Stomach (tissue), 9 donors: ENCODE data around the gene ARHGAP24. TPM values are rescaled to one million over a fixed set of nuclear protein-coding genes. Genes with fewer than 3 reads are reported as not detected.
A peak's percentile ranks its signal among the peaks of the same experiment; 100 is the strongest.

Source experiments
- DNase-seq, 2 donors: peaks; one replicate each; pipeline versions ENCODE4 v3.0.0 to v3.0.0-alpha.2; 2013 to 2019
- H3K27ac ChIP-seq, 5 donors: fragments of 200-600 bp in 4 of 5; sonication (generic) in 4 of 5; one replicate each; pipeline ENCODE4 v1.5.1; 2013 to 2019; ENCODE audit warnings: mild to moderate bottlenecking in 1 of 5, moderate library complexity in 1 of 5
- H3K27me3 ChIP-seq, 3 donors: fragments of 200-600 bp; sonication (generic); one replicate each; pipeline ENCODE4 v1.5.1; 2017 to 2019; ENCODE audit warnings: mixed run types in 1 of 3
- H3K36me3 ChIP-seq, 4 donors: fragments of 200-600 bp; sonication (generic); 1 replicate in 3 of 4; 2 replicates in 1 of 4; pipeline ENCODE4 v1.5.1; 2016 to 2019
- H3K4me1 ChIP-seq, 4 donors: fragments of 200-600 bp; sonication (generic); one replicate each; pipeline ENCODE4 v1.5.1; 2016 to 2019
- H3K4me3 ChIP-seq, 4 donors: fragments of 200-600 bp; sonication (generic) in 3 of 4; one replicate each; pipeline ENCODE4 v1.5.1; 2016 to 2019; ENCODE audit warnings: mild to moderate bottlenecking in 1 of 4
- H3K9me3 ChIP-seq, 4 donors: fragments of 200-600 bp; sonication (generic); one replicate each; pipeline ENCODE4 v1.5.1; 2016 to 2019
- CTCF ChIP-seq, 7 experiments: fragments of 450-650 bp in 4 of 7; fragments of 200-600 bp in 3 of 7; sonication (generic) in 3 of 7; IDR thresholded peaks; one replicate each; pipeline ENCODE4 v1.5.1; 2016 to 2019; ENCODE audit warnings: antibody characterized with exemption in 7 of 7, control low read depth in 2 of 7, mild to moderate bottlenecking in 1 of 7
- EP300 ChIP-seq: sonication (generic); formaldehyde crosslinking; IDR thresholded peaks from one replicate; pipeline ENCODE4 v1.6.1; 2017; ENCODE audit warnings: antibody characterized with exemption
- POLR2A ChIP-seq, 4 donors: fragments of 450-650 bp; IDR thresholded peaks; one replicate each; pipeline ENCODE4 v1.6.1; 2016; ENCODE audit warnings: antibody characterized with exemption in 4 of 4, control low read depth in 2 of 4, mild to moderate bottlenecking in 1 of 4, moderate library complexity in 1 of 4
- POLR2AphosphoS5 ChIP-seq, 3 donors: sonication (generic); formaldehyde crosslinking; IDR thresholded peaks; one replicate each; pipeline ENCODE4 v1.6.1; 2016; ENCODE audit warnings: antibody characterized with exemption in 3 of 3
- WGBS, 5 donors: extraction: QIAGEN DNeasy Blood & Tissue Kit in 3 of 5; methylation state at CpG; one replicate each; pipeline versions ENCODE4 v1.1.5 to v1.1.7; 2013 to 2018; 5-methylcytosine and 5-hydroxymethylcytosine counted together
- intact Hi-C: fragments of 100-400 bp; cut with DNase I; formaldehyde crosslinking; loops from one replicate; pipeline ENCODE4 v1.15.1; 2023; ENCODE audit warnings: low total_unique reads
- polyA plus RNA-seq, 3 donors: library from polyadenylated mRNA; stranded (reverse); fragments of 200-250 nt; gene quantifications; one replicate each; pipeline ENCODE4 v1.2.3, GENCODE V29; 2013
- total RNA-seq, 5 donors: library from RNA; depleted of rRNA; stranded (reverse); fragments of >200 nt; gene quantifications; one replicate each; pipeline versions ENCODE4 v1.1.0 to v1.2.3, GENCODE V29; 2014 to 2016
- donor health status: healthy with polysubstance abuse.
- donor health status: Bipolar disorder and iron deficiency.
- donor health status: healthy.

The ARHGAP24 gene
- total and polyA plus RNA-seq, 8 donors, result 6.4 to 152 (median 33.5) TPM

GRCh38 chr4:85457752-85458467, 17.0 kb upstream of the ARHGAP24 start:
- intact Hi-C loops, result no loop called here
- Histone ChIP-seq H3K27me3 (no peaks in the 10 kb centered on the region), H3K36me3 (no peaks in the 10 kb centered on the region), H3K4me1 (peaks cover 0 to 21% (median 11%) of the 10 kb centered on the region in 4 donors), H3K9me3 (no peaks in the 10 kb centered on the region), H3K4me3 (no peak overlapping the region), H3K27ac (no peak overlapping the region)
- no peak for TF ChIP-seq CTCF (IDR thresholded peaks at IDR 0.05)
- no peak for TF ChIP-seq POLR2AphosphoS5 (IDR thresholded peaks at IDR 0.05)
- no peak for TF ChIP-seq POLR2A (IDR thresholded peaks at IDR 0.05)
- no peak for TF ChIP-seq EP300
- 56 to 60% (median 57%) methylated on average over 5 of the region's 5 CpGs for WGBS, 5 donors
- no peak for DNase-seq

GRCh38 chr4:85459736-85460135, 15.2 kb upstream of the ARHGAP24 start:
- intact Hi-C loops, result no loop called here
- peak; percentile 57 to 87 for DNase-seq
- TF ChIP-seq CTCF (IDR thresholded peaks at IDR 0.05) (no peak), POLR2A (IDR thresholded peaks at IDR 0.05) (no peak), EP300 (no peak), POLR2AphosphoS5 (IDR thresholded peaks at IDR 0.05) (peak; percentile 18 to 91 (median 67))
- Histone ChIP-seq H3K27ac (peak overlapping the region; percentile 15 to 78 (median 51)), H3K4me1 (peaks cover 0 to 21% (median 11%) of the 10 kb centered on the region in 4 donors), H3K36me3 (no peaks in the 10 kb centered on the region), H3K4me3 (no peak overlapping the region), H3K27me3 (no peaks in the 10 kb centered on the region), H3K9me3 (no peaks in the 10 kb centered on the region)
- 13 to 55% (median 32%) methylated on average over 1 of the region's 1 CpG for WGBS, 5 donors

- Histone ChIP-seq H3K36me3 (no peaks in the 10 kb centered on the region), H3K27ac (peak overlapping the region; percentile 85 to 96 (median 91)), H3K4me3 (peak overlapping the region; percentile 46 to 71 (median 60)), H3K4me1 (peaks cover 0 to 45% (median 21%) of the 10 kb centered on the region in 4 donors), H3K9me3 (no peaks in the 10 kb centered on the region), H3K27me3 (peaks cover 0 to 3% (median 0%) of the 10 kb centered on the region in 3 donors)
- DNase-seq, result no peak
- intact Hi-C loops, result no loop called here
- no peak for TF ChIP-seq POLR2AphosphoS5 (IDR thresholded peaks at IDR 0.05)
- TF ChIP-seq POLR2A (IDR thresholded peaks at IDR 0.05), result no peak
- no peak for TF ChIP-seq CTCF (IDR thresholded peaks at IDR 0.05)
- no peak for TF ChIP-seq EP300
- WGBS, 5 donors, result 38 to 49% (median 42%) methylated on average over 4 of the region's 4 CpGs
Observed at GRCh38 chr4:85474356-85474755, 594 bp upstream of the ARHGAP24 start.

- peak in 1 of 2 donors; percentile 73 for DNase-seq
- H3K27ac ChIP-seq, result peak overlapping the region; percentile 85 to 96 (median 91)
- no peak for TF ChIP-seq POLR2AphosphoS5 (IDR thresholded peaks at IDR 0.05)
- TF ChIP-seq CTCF (IDR thresholded peaks at IDR 0.05), result no peak
- TF ChIP-seq POLR2A (IDR thresholded peaks at IDR 0.05), result no peak
- no peak for TF ChIP-seq EP300
Observed at GRCh38 chr4:85475631-85476233, 782 bp downstream of the ARHGAP24 start.

More at GRCh38 chr4:85475631-85476233, 782 bp downstream of the ARHGAP24 start:
- 2 to 6% (median 4%) methylated on average over 11 to 19 of the region's 21 CpGs for WGBS, 5 donors
- Histone ChIP-seq H3K4me3 (peak overlapping the region; percentile 46 to 71 (median 60)), H3K27me3 (peaks cover 0 to 3% (median 0%) of the 10 kb centered on the region in 3 donors), H3K36me3 (no peaks in the 10 kb centered on the region), H3K9me3 (no peaks in the 10 kb centered on the region), H3K4me1 (peaks cover 0 to 45% (median 21%) of the 10 kb centered on the region in 4 donors)
- intact Hi-C loops, result no loop called here
